IMR-90 (cell line): ENCODE data around the gene CCDC88B. TPM values are rescaled to one million over a fixed set of nuclear protein-coding genes. Genes with fewer than 3 reads are reported as not detected.

Experiments used
- ATAC-seq: fragments of 200-7000 bp; cut with Tn5 transposase; 2 replicates; pipeline ENCODE4 v1.9.1; 2020; ENCODE audit warnings: low read depth, mild to moderate bottlenecking, moderate library complexity
- BruUV-seq: library from RNA; stranded (reverse); fragments of 400-500 nt; replicated peaks from 2 replicates; lab custom pipeline; 2021; lab: Mats Ljungman, UMichigan
- CTCF ChIA-PET: fragments of 300-600 bp; formaldehyde crosslinking; extraction: SDS; loops from one replicate; lab custom pipeline; 2021; ENCODE audit warnings: antibody characterized with exemption; lab: Yijun Ruan, JAX
- POLR2A ChIA-PET: fragments of 300-600 bp; sonication (Branson Sonifier 250); formaldehyde crosslinking; loops from one replicate; lab custom pipeline; 2022; ENCODE audit warnings: antibody characterized with exemption; ENCODE audit not compliant: unreplicated experiment; lab: Charles Lee
- DNase-seq: peaks from one replicate; pipeline ENCODE4 v3.0.0; 2013
- H2AFZ ChIP-seq: replicated peaks from 2 replicates; pipeline ENCODE3; 2013; ENCODE audit warnings: low read length, mild to moderate bottlenecking; ENCODE audit not compliant: poor library complexity
- H2AK5ac ChIP-seq: 2 replicates; pipeline ENCODE4 v1.6.1; 2013; ENCODE audit warnings: low read depth, low read length, inconsistent platforms
- H2AK9ac ChIP-seq: replicated peaks from 2 replicates; pipeline ENCODE3; 2013; ENCODE audit warnings: mild to moderate bottlenecking, low read depth, low read length, moderate library complexity; ENCODE audit not compliant: poor library complexity
- H2BK120ac ChIP-seq: 2 replicates; pipeline ENCODE4 v1.6.1; 2013; ENCODE audit warnings: low read depth, low read length, inconsistent platforms
- H2BK15ac ChIP-seq: 3 replicates; pipeline ENCODE4 v1.6.1; 2013; ENCODE audit warnings: low read depth, low read length, inconsistent platforms
- H2BK20ac ChIP-seq: 2 replicates; pipeline ENCODE4 v1.6.1; 2013; ENCODE audit warnings: low read depth, mild to moderate bottlenecking, inconsistent platforms, low read length, moderate library complexity
- H2BK5ac ChIP-seq: 2 replicates; pipeline ENCODE4 v1.6.1; 2013; ENCODE audit warnings: mild to moderate bottlenecking, low read depth, low read length, inconsistent platforms; ENCODE audit not compliant: poor library complexity, severe bottlenecking
- H3K14ac ChIP-seq: replicated peaks from 2 replicates; pipeline ENCODE4 v1.6.1; 2013; ENCODE audit warnings: low read depth, low read length, inconsistent platforms
- H3K18ac ChIP-seq: 2 replicates; pipeline ENCODE4 v1.6.1; 2013; ENCODE audit warnings: low read depth, low read length, control low read depth
- H3K23ac ChIP-seq: 2 replicates; pipeline ENCODE4 v1.6.1; 2013; ENCODE audit warnings: low read depth, low read length, inconsistent platforms
- H3K27ac ChIP-seq: 2 replicates; pipeline ENCODE4 v1.5.1; 2013; ENCODE audit warnings: mild to moderate bottlenecking, control low read depth, low read length; ENCODE audit not compliant: insufficient read depth
- H3K27me3 ChIP-seq: 2 replicates; pipeline ENCODE4 v1.6.1; 2013; ENCODE audit warnings: low read length; ENCODE audit not compliant: control insufficient read depth, insufficient read depth
- H3K36me3 ChIP-seq: 2 replicates; pipeline ENCODE4 v1.6.1; 2013; ENCODE audit warnings: low read length, mixed read lengths; ENCODE audit not compliant: control insufficient read depth, insufficient read depth
- H3K4ac ChIP-seq: 2 replicates; pipeline ENCODE4 v1.6.1; 2013; ENCODE audit warnings: low read depth, low read length, inconsistent platforms
- H3K4me1 ChIP-seq: 2 replicates; pipeline ENCODE4 v1.6.1; 2013; ENCODE audit warnings: low read length, mixed read lengths; ENCODE audit not compliant: control insufficient read depth, insufficient read depth
- H3K4me2 ChIP-seq: 2 replicates; pipeline ENCODE4 v1.6.1; 2013; ENCODE audit warnings: low read depth, mild to moderate bottlenecking, control low read depth, low read length, moderate library complexity
- H3K4me3 ChIP-seq: 2 replicates; pipeline ENCODE4 v1.5.1; 2013; ENCODE audit warnings: low read depth, mild to moderate bottlenecking, control low read depth, low read length, moderate library complexity; ENCODE audit not compliant: insufficient read depth
- H3K56ac ChIP-seq: 2 replicates; pipeline ENCODE4 v1.6.1; 2013; ENCODE audit warnings: low read length, inconsistent platforms; ENCODE audit not compliant: insufficient read depth; ENCODE audit errors: extremely low read depth
- H3K79me1 ChIP-seq, 2 experiments: 2 replicates each; pipeline ENCODE4 v1.6.1; 2013; ENCODE audit warnings: low read length in 2 of 2, inconsistent platforms in 1 of 2, low read depth in 1 of 2
- H3K9ac ChIP-seq: 2 replicates; pipeline ENCODE4 v1.6.1; 2013; ENCODE audit warnings: low read depth, low read length, control low read depth
- H3K9me1 ChIP-seq: 2 replicates; pipeline ENCODE4 v1.6.1; 2013; ENCODE audit warnings: low read length, inconsistent platforms; ENCODE audit not compliant: insufficient read depth
- H3K9me3 ChIP-seq: 2 replicates; pipeline ENCODE4 v1.6.1; 2013; ENCODE audit warnings: low read length; ENCODE audit not compliant: control insufficient read depth, insufficient read depth
- H4K20me1 ChIP-seq: 2 replicates; pipeline ENCODE4 v1.6.1; 2013; ENCODE audit warnings: low read length, inconsistent platforms; ENCODE audit not compliant: insufficient read depth
- H4K5ac ChIP-seq: 2 replicates; pipeline ENCODE4 v1.6.1; 2013; ENCODE audit warnings: mild to moderate bottlenecking, low read depth, low read length, control low read depth
- H4K8ac ChIP-seq, 2 experiments: 2 replicates each; pipeline ENCODE4 v1.6.1; 2013; ENCODE audit warnings: low read depth in 2 of 2, low read length in 2 of 2, control low read depth in 1 of 2, inconsistent platforms in 1 of 2
- H4K91ac ChIP-seq: 2 replicates; pipeline ENCODE4 v1.6.1; 2013; ENCODE audit warnings: low read depth, low read length, inconsistent platforms; ENCODE audit not compliant: insufficient read depth
- BHLHE40 ChIP-seq: fragments of 150-350 bp; IDR thresholded peaks from 2 replicates; pipeline ENCODE4 v1.6.1; 2016; ENCODE audit warnings: mild to moderate bottlenecking, low read depth, low read length
- CHD1 ChIP-seq: IDR thresholded peaks from 2 replicates; pipeline ENCODE4 v1.6.1; 2012; ENCODE audit warnings: low read depth, low read length, improper control_type of control experiment
- FOS ChIP-seq: fragments of 150-350 bp; IDR thresholded peaks from 2 replicates; pipeline ENCODE4 v1.6.1; 2016; ENCODE audit warnings: low read depth, low read length
- MAFK ChIP-seq: IDR thresholded peaks from 2 replicates; pipeline ENCODE4 v1.6.1; 2012; ENCODE audit warnings: low read depth, low read length, improper control_type of control experiment
- POLR2A ChIP-seq: IDR thresholded peaks from 2 replicates; pipeline ENCODE4 v1.6.1; 2012; ENCODE audit warnings: mild to moderate bottlenecking, low read depth, low read length
- RAD21 ChIP-seq: IDR thresholded peaks from 2 replicates; pipeline ENCODE4 v1.6.1; 2012; ENCODE audit warnings: low read length, improper control_type of control experiment
- RCOR1 ChIP-seq: IDR thresholded peaks from 2 replicates; pipeline ENCODE4 v1.6.1; 2012; ENCODE audit warnings: mild to moderate bottlenecking, low read length, improper control_type of control experiment; ENCODE audit not compliant: insufficient replicate concordance
- RFX5 ChIP-seq: IDR thresholded peaks from 2 replicates; pipeline ENCODE4 v1.8.0; 2012; ENCODE audit warnings: low read depth, mild to moderate bottlenecking, low read length, moderate library complexity
- WGBS, 2 experiments: methylation state at CpG; one replicate each; pipeline versions ENCODE4 v1.1.5 to v1.1.7; 2013; ENCODE audit warnings: missing lambda C conversion rate in 2 of 2; ENCODE audit not compliant: insufficient read length in 1 of 2; ENCODE audit errors: extremely low coverage in 2 of 2; 5-methylcytosine and 5-hydroxymethylcytosine counted together
- dilution Hi-C: fragments of 300-500 bp; cut with HindIII; formaldehyde crosslinking; loops from one replicate; pipeline ENCODE4 v1.14.3; 2018; ENCODE audit warnings: low sequenced_read_pairs; ENCODE audit not compliant: unreplicated experiment
- in situ Hi-C: fragments of 300-500 bp; cut with MboI; formaldehyde crosslinking; loops from 3 replicates; pipeline ENCODE4 v1.14.3; 2019; ENCODE audit warnings: low sequenced_read_pairs, inconsistent platforms, mixed read lengths
- intact Hi-C: fragments of 100-400 bp; cut with micrococcal nuclease; formaldehyde crosslinking; loops from 2 replicates; pipeline ENCODE4 v1.10.0; 2022
- polyA plus RNA-seq, 3 experiments: library from polyadenylated mRNA; depleted of rRNA; stranded (reverse); fragments of >200 nt; gene quantifications; 2 replicates each; pipeline ENCODE4 v1.2.3, GENCODE V29; 2012; ENCODE audit warnings: low replicate concordance in 1 of 3
- total RNA-seq: library from RNA; depleted of rRNA; stranded (reverse); fragments of >200 nt; gene quantifications from 2 replicates; pipeline ENCODE4 v1.2.3, GENCODE V29; 2012
- TF ChIP-seq, protein P1 (sequence below): conservative IDR thresholded peaks from 2 replicates; pipeline ENCODE4 v1.5.1; 2012; ENCODE audit warnings: mild to moderate bottlenecking, low read depth, low read length, improper control_type of control experiment
- TF ChIP-seq, protein P2 (sequence below): fragments of 150-350 bp; IDR thresholded peaks from 2 replicates; pipeline ENCODE4 v1.6.1; 2016; ENCODE audit warnings: low read depth, mild to moderate bottlenecking, low read length, moderate library complexity, borderline replicate concordance
- TF ChIP-seq, protein P3 (sequence below): fragments of 150-350 bp; IDR thresholded peaks from 2 replicates; pipeline ENCODE4 v1.6.1; 2017; ENCODE audit warnings: mild to moderate bottlenecking, antibody characterized with exemption, low read length, low read depth

Gene CCDC88B
- total and polyA plus RNA-seq, 2 of the 4 experiments (the other 2 are of a cell fraction), result 1.3 to 2.5 TPM

DNA sequence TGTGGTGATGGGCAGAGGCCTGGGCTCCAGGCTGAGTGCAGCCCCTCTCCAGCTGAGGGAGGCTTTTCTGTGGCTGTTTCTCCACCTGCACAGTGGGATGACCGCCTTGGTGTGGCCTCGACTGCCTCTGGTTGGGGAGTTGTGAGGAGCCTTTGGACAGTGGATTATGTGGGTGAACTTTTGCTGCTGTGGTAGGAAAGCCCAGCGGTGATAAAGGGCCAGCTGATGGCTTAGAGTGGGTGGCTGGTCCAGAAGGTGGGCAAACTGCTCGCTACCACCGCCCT lies 36.0 kb upstream of the CCDC88B start:
- in situ Hi-C loops, result loop anchor here (5.0 kb wide), 1 partner anchor 102 kb away; no protein-coding TSS in a partner anchor

More for the DNA sequence above, 36.0 kb upstream of the CCDC88B start:
- Histone ChIP-seq H3K9me1 (no peaks in the 10 kb centered on the region), H2BK5ac (no peak overlapping the region), H3K9ac (no peak overlapping the region), H2BK120ac (no peak overlapping the region), H2AFZ (peak overlapping the region; percentile 94), H4K91ac (no peak overlapping the region), H3K4me3 (no peak overlapping the region), H3K27ac (no peak overlapping the region), H3K79me1 (peaks cover 14 to 20% of the 10 kb centered on the region in 2 experiments; a peak in 3 of 4 replicates), H2BK20ac (no peak overlapping the region), H3K18ac (no peak overlapping the region), H3K56ac (no peak overlapping the region), H3K14ac (no peak overlapping the region), H4K8ac (peak overlapping the region in 1 of 2 experiments; percentile 26; a peak in 1 of 4 replicates), H3K36me3 (no peaks in the 10 kb centered on the region), H4K20me1 (peaks cover 11% of the 10 kb centered on the region), H3K27me3 (peaks cover 19% of the 10 kb centered on the region), H2BK15ac (no peak overlapping the region), H3K9me3 (no peaks in the 10 kb centered on the region), H3K4ac (peak overlapping the region; percentile 49; the same call in 1 of the 2 replicates), H4K5ac (no peak overlapping the region), H3K23ac (no peak overlapping the region; the same call in 1 of the 2 replicates), H2AK5ac (peak overlapping the region; percentile 67; the same call in 1 of the 2 replicates), H3K4me1 (peaks cover 12% of the 10 kb centered on the region), H2AK9ac (peak overlapping the region; percentile 71), H3K4me2 (peak overlapping the region; percentile 54; the same call in 1 of the 2 replicates)
- POLR2A ChIA-PET, result no interaction called here
- 20% methylated on average over 1 of the region's 5 CpGs; no CpG with 5 or more reads in 1 of the 2 experiments for WGBS, 2 experiments
- CTCF ChIA-PET, result interaction anchor here (0.9 to 1.8 kb wide), 4 partner anchors 27 to 100 kb away, joined by 4 to 13 read pairs (median 6); no protein-coding TSS in a partner anchor
- DNase-seq (no peak), ATAC-seq (no peak)
- BruUV-seq, result no TSS peak
- dilution Hi-C loops, result no loop called here
- intact Hi-C loops, result loop anchor here (1.0 to 10.0 kb wide), 3 partner anchors 27 to 299 kb away; partner anchors contain the start of gene DNAJC4
- TF ChIP-seq RAD21, result no peak
- TF ChIP-seq, protein P1, sequence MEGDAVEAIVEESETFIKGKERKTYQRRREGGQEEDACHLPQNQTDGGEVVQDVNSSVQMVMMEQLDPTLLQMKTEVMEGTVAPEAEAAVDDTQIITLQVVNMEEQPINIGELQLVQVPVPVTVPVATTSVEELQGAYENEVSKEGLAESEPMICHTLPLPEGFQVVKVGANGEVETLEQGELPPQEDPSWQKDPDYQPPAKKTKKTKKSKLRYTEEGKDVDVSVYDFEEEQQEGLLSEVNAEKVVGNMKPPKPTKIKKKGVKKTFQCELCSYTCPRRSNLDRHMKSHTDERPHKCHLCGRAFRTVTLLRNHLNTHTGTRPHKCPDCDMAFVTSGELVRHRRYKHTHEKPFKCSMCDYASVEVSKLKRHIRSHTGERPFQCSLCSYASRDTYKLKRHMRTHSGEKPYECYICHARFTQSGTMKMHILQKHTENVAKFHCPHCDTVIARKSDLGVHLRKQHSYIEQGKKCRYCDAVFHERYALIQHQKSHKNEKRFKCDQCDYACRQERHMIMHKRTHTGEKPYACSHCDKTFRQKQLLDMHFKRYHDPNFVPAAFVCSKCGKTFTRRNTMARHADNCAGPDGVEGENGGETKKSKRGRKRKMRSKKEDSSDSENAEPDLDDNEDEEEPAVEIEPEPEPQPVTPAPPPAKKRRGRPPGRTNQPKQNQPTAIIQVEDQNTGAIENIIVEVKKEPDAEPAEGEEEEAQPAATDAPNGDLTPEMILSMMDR, result no peak
- TF ChIP-seq, protein P2, sequence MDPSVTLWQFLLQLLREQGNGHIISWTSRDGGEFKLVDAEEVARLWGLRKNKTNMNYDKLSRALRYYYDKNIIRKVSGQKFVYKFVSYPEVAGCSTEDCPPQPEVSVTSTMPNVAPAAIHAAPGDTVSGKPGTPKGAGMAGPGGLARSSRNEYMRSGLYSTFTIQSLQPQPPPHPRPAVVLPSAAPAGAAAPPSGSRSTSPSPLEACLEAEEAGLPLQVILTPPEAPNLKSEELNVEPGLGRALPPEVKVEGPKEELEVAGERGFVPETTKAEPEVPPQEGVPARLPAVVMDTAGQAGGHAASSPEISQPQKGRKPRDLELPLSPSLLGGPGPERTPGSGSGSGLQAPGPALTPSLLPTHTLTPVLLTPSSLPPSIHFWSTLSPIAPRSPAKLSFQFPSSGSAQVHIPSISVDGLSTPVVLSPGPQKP, result no peak
- no peak for TF ChIP-seq POLR2A
- TF ChIP-seq RFX5, result no peak
- TF ChIP-seq RCOR1, result no peak
- TF ChIP-seq FOS, result no peak
- TF ChIP-seq BHLHE40, result no peak
- TF ChIP-seq, protein P3, sequence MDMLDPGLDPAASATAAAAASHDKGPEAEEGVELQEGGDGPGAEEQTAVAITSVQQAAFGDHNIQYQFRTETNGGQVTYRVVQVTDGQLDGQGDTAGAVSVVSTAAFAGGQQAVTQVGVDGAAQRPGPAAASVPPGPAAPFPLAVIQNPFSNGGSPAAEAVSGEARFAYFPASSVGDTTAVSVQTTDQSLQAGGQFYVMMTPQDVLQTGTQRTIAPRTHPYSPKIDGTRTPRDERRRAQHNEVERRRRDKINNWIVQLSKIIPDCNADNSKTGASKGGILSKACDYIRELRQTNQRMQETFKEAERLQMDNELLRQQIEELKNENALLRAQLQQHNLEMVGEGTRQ, result no peak
- no peak for TF ChIP-seq MAFK
- no peak for TF ChIP-seq CHD1
